DND-41 (cell line): Measurements from ENCODE around the gene MRPL34.

ENCODE experiments used
- ATAC-seq: fragments of 200-7000 bp; cut with Tn5 transposase; 3 replicates; pipeline ENCODE4 v1.9.1; 2021; ENCODE audit warnings: low read depth; ENCODE audit not compliant: insufficient read depth
- DNase-seq: peaks from one replicate; pipeline ENCODE4 v3.0.0-alpha.2; 2020
- H2AFZ ChIP-seq: 2 replicates; pipeline ENCODE4 v1.6.0; 2012; ENCODE audit warnings: low read depth, low read length
- H3K27ac ChIP-seq: 2 replicates; pipeline ENCODE4 v1.5.1; 2012; ENCODE audit warnings: low read length, inconsistent platforms
- H3K27me3 ChIP-seq: fragments of 200-600 bp; sonication (generic); 2 replicates; pipeline ENCODE4 v1.6.0; 2012; ENCODE audit warnings: low read length, mild to moderate bottlenecking, inconsistent platforms; ENCODE audit not compliant: insufficient read depth, poor library complexity
- H3K36me3 ChIP-seq: 2 replicates; pipeline ENCODE4 v1.5.1; 2012; ENCODE audit warnings: low read length, inconsistent platforms; ENCODE audit not compliant: insufficient read depth
- H3K4me1 ChIP-seq: 2 replicates; pipeline ENCODE4 v1.5.1; 2012; ENCODE audit warnings: mild to moderate bottlenecking, low read length; ENCODE audit not compliant: insufficient read depth
- H3K4me2 ChIP-seq: 2 replicates; pipeline ENCODE4 v1.6.0; 2012; ENCODE audit warnings: mild to moderate bottlenecking, moderate library complexity, low read length, inconsistent platforms; ENCODE audit not compliant: insufficient read depth
- H3K4me3 ChIP-seq, 2 experiments: fragments of 200-600 bp in 1 of 2; shearing (Covaris generic) in 1 of 2; 2 replicates each; pipeline ENCODE4 v1.5.1; 2012 to 2016; ENCODE audit warnings: inconsistent platforms in 2 of 2, low read length in 2 of 2, mild to moderate bottlenecking in 2 of 2, low read depth in 1 of 2, moderate library complexity in 1 of 2
- H3K79me2 ChIP-seq: 2 replicates; pipeline ENCODE4 v1.6.0; 2012; ENCODE audit warnings: low read length, inconsistent platforms; ENCODE audit not compliant: insufficient read depth
- H3K9ac ChIP-seq: 2 replicates; pipeline ENCODE4 v1.6.0; 2012; ENCODE audit warnings: low read depth, mild to moderate bottlenecking, inconsistent platforms, low read length, moderate library complexity
- H3K9me3 ChIP-seq: 2 replicates; pipeline ENCODE4 v1.5.1; 2012; ENCODE audit warnings: low read length, moderate library complexity, mild to moderate bottlenecking, inconsistent platforms; ENCODE audit not compliant: insufficient read depth, severe bottlenecking
- H4K20me1 ChIP-seq: 2 replicates; pipeline ENCODE4 v1.6.0; 2012; ENCODE audit warnings: low read length; ENCODE audit not compliant: insufficient read depth
- EZH2 ChIP-seq: IDR thresholded peaks from 3 replicates; pipeline ENCODE4 v1.6.1; 2012; ENCODE audit warnings: borderline replicate concordance, low read depth, mild to moderate bottlenecking, moderate library complexity, low read length, inconsistent platforms; ENCODE audit not compliant: severe bottlenecking
- TF ChIP-seq, protein P1 (sequence below): IDR thresholded peaks from 2 replicates; pipeline ENCODE4 v1.5.1; 2012; ENCODE audit warnings: borderline replicate concordance, low read length, moderate library complexity, mild to moderate bottlenecking; ENCODE audit not compliant: poor library complexity, severe bottlenecking; ENCODE audit errors: extremely low read depth

The MRPL34 gene

DNA sequence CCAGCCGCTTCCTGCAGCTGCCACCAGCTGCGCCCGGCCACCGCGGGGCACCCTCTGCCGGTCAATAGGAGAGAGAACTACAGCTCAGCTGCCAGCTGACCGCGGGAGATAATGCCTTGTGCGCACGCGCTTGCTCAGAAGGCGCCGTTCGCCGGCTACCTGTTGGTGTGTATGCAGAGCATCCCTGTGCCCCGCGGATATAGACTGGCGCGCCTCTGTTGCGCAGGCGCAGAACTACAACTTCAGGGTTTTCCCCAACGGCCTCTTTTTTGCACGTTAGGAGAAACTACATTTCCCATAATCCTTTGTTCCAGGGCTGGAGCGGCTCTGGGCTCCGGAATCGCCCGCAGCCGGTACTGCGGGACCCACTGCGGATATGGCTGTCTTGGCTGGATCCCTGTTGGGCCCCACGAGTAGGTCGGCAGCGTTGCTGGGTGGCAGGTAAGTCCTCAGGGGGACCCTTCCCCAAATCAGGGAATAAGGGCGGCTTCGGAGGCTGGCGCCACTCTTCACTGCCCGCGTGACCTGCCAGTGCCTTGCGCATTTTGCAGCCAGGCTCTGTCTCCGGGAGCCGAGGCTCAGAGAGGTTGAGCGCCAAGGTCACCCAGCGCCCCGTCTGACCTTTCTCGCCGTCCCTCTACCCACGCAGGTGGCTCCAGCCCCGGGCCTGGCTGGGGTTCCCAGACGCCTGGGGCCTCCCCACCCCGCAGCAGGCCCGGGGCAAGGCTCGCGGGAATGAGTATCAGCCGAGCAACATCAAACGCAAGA, at the start of gene MRPL34:
Gene MRPL34 (plus strand): TSS at position 356 of the 768 bp plus-strand sequence. CDS start 21 bp downstream, at position 377.
- Histone ChIP-seq H4K20me1 (peaks cover 10% of the 10 kb centered on the region), H3K9me3 (no peaks in the 10 kb centered on the region), H3K4me3 (peak within 1 kb of the TSS; percentile 60 to 70; a peak in 3 of 4 replicates), H3K79me2 (peaks cover 37% of the 10 kb centered on the region), H3K4me2 (peak within 1 kb of the TSS; percentile 78), H3K27me3 (no peaks in the 10 kb centered on the region), H3K9ac (peak within 1 kb of the TSS; percentile 76), H3K4me1 (peaks cover 46% of the 10 kb centered on the region), H3K27ac (peak within 1 kb of the TSS; percentile 87), H2AFZ (peak within 1 kb of the TSS; percentile 84), H3K36me3 (peaks cover 9% of the 10 kb centered on the region)
- peak; percentile 66 for ATAC-seq
- no peak for TF ChIP-seq EZH2
- TF ChIP-seq, protein P1, sequence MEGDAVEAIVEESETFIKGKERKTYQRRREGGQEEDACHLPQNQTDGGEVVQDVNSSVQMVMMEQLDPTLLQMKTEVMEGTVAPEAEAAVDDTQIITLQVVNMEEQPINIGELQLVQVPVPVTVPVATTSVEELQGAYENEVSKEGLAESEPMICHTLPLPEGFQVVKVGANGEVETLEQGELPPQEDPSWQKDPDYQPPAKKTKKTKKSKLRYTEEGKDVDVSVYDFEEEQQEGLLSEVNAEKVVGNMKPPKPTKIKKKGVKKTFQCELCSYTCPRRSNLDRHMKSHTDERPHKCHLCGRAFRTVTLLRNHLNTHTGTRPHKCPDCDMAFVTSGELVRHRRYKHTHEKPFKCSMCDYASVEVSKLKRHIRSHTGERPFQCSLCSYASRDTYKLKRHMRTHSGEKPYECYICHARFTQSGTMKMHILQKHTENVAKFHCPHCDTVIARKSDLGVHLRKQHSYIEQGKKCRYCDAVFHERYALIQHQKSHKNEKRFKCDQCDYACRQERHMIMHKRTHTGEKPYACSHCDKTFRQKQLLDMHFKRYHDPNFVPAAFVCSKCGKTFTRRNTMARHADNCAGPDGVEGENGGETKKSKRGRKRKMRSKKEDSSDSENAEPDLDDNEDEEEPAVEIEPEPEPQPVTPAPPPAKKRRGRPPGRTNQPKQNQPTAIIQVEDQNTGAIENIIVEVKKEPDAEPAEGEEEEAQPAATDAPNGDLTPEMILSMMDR = peak; percentile 79
- peak; percentile 96 for DNase-seq

DNA sequence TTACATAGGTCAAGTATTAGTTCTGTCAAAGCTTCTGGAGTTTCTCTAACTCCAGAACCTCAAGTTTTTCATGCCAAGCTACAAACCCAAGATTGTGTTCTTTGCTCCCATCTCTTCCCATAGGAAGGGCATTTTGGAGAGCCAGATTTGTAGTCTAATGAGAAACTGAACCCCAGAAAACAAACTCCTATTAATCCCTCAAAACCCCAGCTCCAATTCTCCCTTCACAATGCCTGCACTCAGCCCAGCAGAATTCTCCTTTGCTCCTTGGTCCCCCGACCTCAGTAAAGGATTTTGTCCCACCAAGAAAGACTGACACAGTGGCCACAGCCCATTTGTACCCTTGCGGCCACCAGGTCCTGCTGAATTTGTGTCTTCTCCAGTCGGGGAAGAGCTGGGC, 49.5 kb upstream of the MRPL34 start:
- Histone ChIP-seq H3K4me2 (no peak overlapping the region), H3K9ac (no peak overlapping the region), H3K79me2 (no peaks in the 10 kb centered on the region), H3K4me1 (peaks cover 5% of the 10 kb centered on the region), H4K20me1 (no peaks in the 10 kb centered on the region), H2AFZ (no peak overlapping the region), H3K27me3 (no peaks in the 10 kb centered on the region), H3K36me3 (no peaks in the 10 kb centered on the region), H3K27ac (no peak overlapping the region), H3K9me3 (peaks cover 4% of the 10 kb centered on the region), H3K4me3 (no peak overlapping the region)
- DNase-seq = no peak
- TF ChIP-seq, protein P1 = no peak
- no peak for TF ChIP-seq EZH2
- ATAC-seq = no peak

DNA sequence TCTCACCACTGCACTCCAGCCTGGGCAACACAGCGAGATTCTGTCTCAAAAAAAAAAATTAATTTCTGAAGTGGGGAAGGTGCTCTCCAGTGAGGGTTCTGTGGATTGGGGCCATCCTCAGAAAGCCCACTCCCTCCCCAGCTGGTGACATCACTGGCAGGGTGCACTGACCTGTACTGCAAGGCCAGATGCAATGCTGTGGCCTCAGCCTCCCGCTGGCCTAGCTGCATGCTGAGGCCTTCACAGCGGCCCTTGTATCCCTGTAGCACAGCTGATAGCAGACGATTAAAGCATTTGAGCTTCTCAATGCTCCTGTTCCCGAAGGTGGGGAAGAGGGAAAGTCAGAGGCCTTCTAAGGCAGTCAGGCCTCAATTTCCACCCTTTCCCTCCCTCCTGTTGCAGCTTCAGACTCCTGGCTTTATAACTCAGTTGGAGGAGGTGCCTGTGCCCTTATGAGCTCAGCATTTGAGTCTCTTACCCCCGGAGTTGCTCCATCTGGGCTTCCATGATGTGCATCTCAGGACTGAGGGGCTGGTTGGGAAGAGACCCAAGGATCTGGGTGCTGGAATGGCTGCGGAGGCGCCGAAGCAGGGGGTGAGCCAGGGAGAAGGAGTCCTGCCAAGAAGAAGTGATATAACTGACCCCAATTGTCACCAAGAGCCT, 46.4 kb upstream of the MRPL34 start:
- no peaks in the 10 kb centered on the region for H3K79me2 ChIP-seq
- H2AFZ ChIP-seq = no peak overlapping the region
- ATAC-seq (no peak), DNase-seq (no peak)
- TF ChIP-seq, protein P1 = no peak
- no peak for TF ChIP-seq EZH2
- no peak overlapping the region for H3K4me2 ChIP-seq
- no peaks in the 10 kb centered on the region for H3K36me3 ChIP-seq
- H3K4me1 ChIP-seq = peaks cover 5% of the 10 kb centered on the region
- no peaks in the 10 kb centered on the region for H3K27me3 ChIP-seq
- no peaks in the 10 kb centered on the region for H4K20me1 ChIP-seq
- H3K27ac ChIP-seq = no peak overlapping the region
- H3K9me3 ChIP-seq = peaks cover 4% of the 10 kb centered on the region
- no peak overlapping the region for H3K4me3 ChIP-seq
- no peak overlapping the region for H3K9ac ChIP-seq
